Esophagus muscularis mucosa (tissue), 4 donors: Measurements from ENCODE around the gene XYLB.
"Not testable (repeated sequence)": the region's sequence is repeated elsewhere in the genome, so short reads cannot be mapped to it uniquely, and the experiment has no call there.

Experiments
- EP300 ChIP-seq: sonication (generic); formaldehyde crosslinking; IDR thresholded peaks from one replicate; pipeline ENCODE4 v1.6.1; 2017; ENCODE audit warnings: antibody characterized with exemption
- POLR2A ChIP-seq: fragments of 450-650 bp; IDR thresholded peaks from one replicate; pipeline ENCODE4 v1.6.1; 2017; ENCODE audit warnings: antibody characterized with exemption, moderate library complexity, mild to moderate bottlenecking, low read depth
- POLR2AphosphoS5 ChIP-seq, 2 donors: sonication (generic); formaldehyde crosslinking; IDR thresholded peaks; one replicate each; pipeline ENCODE4 v1.6.1; 2017; ENCODE audit warnings: antibody characterized with exemption in 2 of 2
- TF ChIP-seq, protein P1 (sequence below), 3 experiments: fragments of 200-600 bp in 2 of 3; fragments of 450-650 bp in 1 of 3; sonication (generic) in 2 of 3; IDR thresholded peaks; one replicate each; pipeline ENCODE4 v1.5.1; 2017 to 2019; ENCODE audit warnings: antibody characterized with exemption in 3 of 3, mild to moderate bottlenecking in 2 of 3, moderate library complexity in 1 of 3

DNA sequence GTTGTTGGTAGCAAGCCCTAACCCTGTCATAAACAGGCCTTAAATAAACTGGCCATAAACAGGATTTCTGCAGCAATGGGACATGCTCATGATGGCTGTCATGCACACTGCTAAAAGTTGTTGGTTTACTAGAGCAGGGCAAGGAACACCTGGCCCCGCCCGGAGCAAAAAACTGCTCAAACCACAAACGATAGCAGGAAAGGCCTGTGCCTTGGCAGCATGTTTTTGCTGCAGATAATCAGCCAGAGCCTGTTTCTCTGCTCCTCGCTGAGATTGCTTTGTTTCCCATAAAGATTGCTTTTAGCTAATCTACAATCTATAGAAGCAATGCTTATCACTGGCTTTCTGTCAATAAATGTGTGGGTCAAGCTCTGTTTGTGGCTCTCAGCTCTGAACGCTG, 74.2 kb downstream of the XYLB start:
- TF ChIP-seq, protein P1, sequence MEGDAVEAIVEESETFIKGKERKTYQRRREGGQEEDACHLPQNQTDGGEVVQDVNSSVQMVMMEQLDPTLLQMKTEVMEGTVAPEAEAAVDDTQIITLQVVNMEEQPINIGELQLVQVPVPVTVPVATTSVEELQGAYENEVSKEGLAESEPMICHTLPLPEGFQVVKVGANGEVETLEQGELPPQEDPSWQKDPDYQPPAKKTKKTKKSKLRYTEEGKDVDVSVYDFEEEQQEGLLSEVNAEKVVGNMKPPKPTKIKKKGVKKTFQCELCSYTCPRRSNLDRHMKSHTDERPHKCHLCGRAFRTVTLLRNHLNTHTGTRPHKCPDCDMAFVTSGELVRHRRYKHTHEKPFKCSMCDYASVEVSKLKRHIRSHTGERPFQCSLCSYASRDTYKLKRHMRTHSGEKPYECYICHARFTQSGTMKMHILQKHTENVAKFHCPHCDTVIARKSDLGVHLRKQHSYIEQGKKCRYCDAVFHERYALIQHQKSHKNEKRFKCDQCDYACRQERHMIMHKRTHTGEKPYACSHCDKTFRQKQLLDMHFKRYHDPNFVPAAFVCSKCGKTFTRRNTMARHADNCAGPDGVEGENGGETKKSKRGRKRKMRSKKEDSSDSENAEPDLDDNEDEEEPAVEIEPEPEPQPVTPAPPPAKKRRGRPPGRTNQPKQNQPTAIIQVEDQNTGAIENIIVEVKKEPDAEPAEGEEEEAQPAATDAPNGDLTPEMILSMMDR (IDR thresholded peaks at IDR 0.05), result not testable (repeated sequence)
- TF ChIP-seq POLR2A; POLR2AphosphoS5 (IDR thresholded peaks at IDR 0.05); EP300: not testable (repeated sequence)
